ENCODE measurements around the gene NDUFS4. TPM values are rescaled to one million over a fixed set of nuclear protein-coding genes. Genes with fewer than 3 reads are reported as not detected.
"Not testable (repeated sequence)": the region's sequence is repeated elsewhere in the genome, so short reads cannot be mapped to it uniquely, and the experiment has no call there.

Gene NDUFS4
- polyA plus RNA-seq, 1 donor from 2014 or later: 275 TPM

- no peak for TF ChIP-seq SMC3 (conservative IDR thresholded peaks at IDR 0.05; ENCODE audit: poor library complexity)
- TF ChIP-seq RAD21 (conservative IDR thresholded peaks at IDR 0.05): no peak
- TF ChIP-seq TAF1 (IDR thresholded peaks at IDR 0.05; ENCODE audit: low read depth): no peak
Observed at GRCh38 chr5:53520813-53521212, 39.6 kb upstream of the NDUFS4 start (continued).

DNA sequence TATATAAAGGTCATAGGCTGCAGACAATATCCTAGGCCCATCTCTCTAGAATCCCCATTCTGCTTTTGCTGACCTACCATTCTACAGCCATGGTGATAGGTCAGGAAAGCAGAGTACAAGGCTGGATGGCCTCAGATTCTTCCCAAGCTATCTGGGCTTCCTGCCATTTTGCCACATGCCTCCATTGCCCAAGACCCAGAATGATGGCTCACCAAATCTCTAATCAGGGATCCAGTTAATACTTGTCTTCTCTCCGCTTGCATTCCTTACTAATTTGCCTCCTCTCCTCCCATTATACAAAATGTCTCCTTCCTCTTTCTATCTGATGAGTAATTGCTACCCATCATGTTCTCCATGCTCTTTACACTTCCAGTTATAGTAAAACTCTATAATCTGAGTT lies 22.7 kb upstream of the NDUFS4 start:
- Histone ChIP-seq H3K9me3 (ENCODE audit: low read length) (no peaks in the 10 kb centered on the region), H3K9me2 (ENCODE audit: insufficient read depth, low read length) (no peaks in the 10 kb centered on the region), H2AFZ (ENCODE audit: low read depth, low read length) (no peak overlapping the region), H3K36me3 (ENCODE audit: insufficient read depth, low read length) (no peaks in the 10 kb centered on the region), H3K79me2 (replicated peaks; ENCODE audit: insufficient read depth, low read length) (no peaks in the 10 kb centered on the region), H4K20me1 (ENCODE audit: insufficient read depth) (no peaks in the 10 kb centered on the region), H3K27ac (ENCODE audit: low read length) (no peak overlapping the region), H3K27me3 (ENCODE audit: insufficient read depth, low read depth, low read length) (no peaks in the 10 kb centered on the region), H3F3A (ENCODE audit: insufficient read depth, low read length, poor library complexity, severe bottlenecking) (no peaks in the 10 kb centered on the region), H3K9ac (ENCODE audit: low read length) (no peak overlapping the region), H3K4me3 (ENCODE audit: low read length) (no peak overlapping the region), H3K4me2 (ENCODE audit: low read length) (no peak overlapping the region)
- TF ChIP-seq TAF1 (IDR thresholded peaks at IDR 0.05; ENCODE audit: low read depth) (no peak), EZH2 (IDR thresholded peaks at IDR 0.05; ENCODE audit: borderline replicate concordance, insufficient read depth, low read length, poor library complexity, severe bottlenecking) (no peak), REST (IDR thresholded peaks at IDR 0.05; ENCODE audit: borderline replicate concordance) (no peak), POLR2AphosphoS5 (IDR thresholded peaks at IDR 0.05) (no peak), CTCF (IDR thresholded peaks at IDR 0.05; ENCODE audit: poor library complexity, severe bottlenecking) (no peak), RAD21 (conservative IDR thresholded peaks at IDR 0.05) (no peak), SMC3 (conservative IDR thresholded peaks at IDR 0.05; ENCODE audit: poor library complexity) (no peak), MXI1 (conservative IDR thresholded peaks at IDR 0.05; ENCODE audit: poor library complexity, severe bottlenecking) (no peak), EP300 (conservative IDR thresholded peaks at IDR 0.05; ENCODE audit: poor library complexity, severe bottlenecking) (no peak)

DNA sequence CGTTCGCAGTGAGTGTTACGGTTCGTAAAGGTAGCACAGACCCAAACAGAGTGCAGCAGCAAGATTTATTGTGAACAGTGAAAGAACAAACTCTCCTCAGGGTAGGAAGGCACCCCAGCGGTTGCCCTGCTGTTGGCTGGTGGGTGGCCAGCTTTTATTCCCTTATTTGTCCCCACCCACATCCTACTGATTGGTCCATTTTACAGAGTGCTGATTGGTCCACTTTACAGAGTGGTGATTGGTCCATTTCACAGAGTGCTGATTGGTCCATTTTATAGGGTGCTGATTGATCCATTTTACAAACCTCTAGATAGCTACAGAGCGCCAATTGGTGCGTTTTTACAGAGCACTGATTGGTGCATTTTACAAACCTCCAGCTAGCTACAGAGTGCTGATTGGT lies 19.7 kb upstream of the NDUFS4 start:
- H3K9ac ChIP-seq (ENCODE audit: low read length); H3K4me3 ChIP-seq (ENCODE audit: low read length); H3K36me3 ChIP-seq (ENCODE audit: insufficient read depth, low read length); H3K9me3 ChIP-seq (ENCODE audit: low read length); H3K4me2 ChIP-seq (ENCODE audit: low read length); H3K27me3 ChIP-seq (ENCODE audit: insufficient read depth, low read depth, low read length); H2AFZ ChIP-seq (ENCODE audit: low read depth, low read length); H3K9me2 ChIP-seq (ENCODE audit: insufficient read depth, low read length); H3F3A ChIP-seq (ENCODE audit: insufficient read depth, low read length, poor library complexity, severe bottlenecking); H3K27ac ChIP-seq (ENCODE audit: low read length); H4K20me1 ChIP-seq (ENCODE audit: insufficient read depth); H3K79me2 ChIP-seq (replicated peaks; ENCODE audit: insufficient read depth, low read length): not testable (repeated sequence)

Measured in neural cell (in vitro differentiated cells).